NCI-H446 (cell line): ENCODE results near the gene RAPGEF3.

Source experiments
- DNase-seq, 2 experiments: peaks; one replicate each; lab custom pipeline; 2025; lab: John Stamatoyannopoulos, UW

The RAPGEF3 gene

GRCh38 chr12:47789712-47790489 is 31.2 kb upstream of the RAPGEF3 start:
- no peak for DNase-seq

GRCh38 chr12:47789141-47789540 is 30.5 kb upstream of the RAPGEF3 start:
- no peak for DNase-seq

GRCh38 chr12:47787596-47788319 is 29.1 kb upstream of the RAPGEF3 start:
- DNase-seq: no peak

GRCh38 chr12:47786662-47787280 is 28.1 kb upstream of the RAPGEF3 start:
- no peak for DNase-seq

- DNase-seq: no peak
These were observed 27.4 kb upstream of the RAPGEF3 start for GRCh38 chr12:47785887-47786661.

GRCh38 chr12:47785036-47785886 is 26.6 kb upstream of the RAPGEF3 start:
- no peak for DNase-seq

- no peak for DNase-seq
These were observed 25.4 kb upstream of the RAPGEF3 start for GRCh38 chr12:47783821-47784819.

GRCh38 chr12:47783024-47783755 is 24.5 kb upstream of the RAPGEF3 start:
- no peak for DNase-seq

GRCh38 chr12:47782372-47782770 is 23.7 kb upstream of the RAPGEF3 start:
- DNase-seq: no peak

- DNase-seq: no peak
These were observed 23.0 kb upstream of the RAPGEF3 start for GRCh38 chr12:47781479-47782371.

GRCh38 chr12:47779943-47780504 is 21.3 kb upstream of the RAPGEF3 start:
- no peak for DNase-seq

- peak; percentile 73 to 81 for DNase-seq
These were observed 20.7 kb upstream of the RAPGEF3 start for GRCh38 chr12:47779301-47779942.

GRCh38 chr12:47778881-47779280 is 20.2 kb upstream of the RAPGEF3 start:
- DNase-seq: no peak

GRCh38 chr12:47777741-47778558 is 19.3 kb upstream of the RAPGEF3 start:
- DNase-seq: peak in 1 of 2 experiments; percentile 10

- no peak for DNase-seq
These were observed 18.5 kb upstream of the RAPGEF3 start for GRCh38 chr12:47777151-47777550.

GRCh38 chr12:47776471-47777143 is 17.9 kb upstream of the RAPGEF3 start:
- no peak for DNase-seq
